NCI-H526 treated with DMSO at 0.1 percent for 48 hours (cell line): ENCODE measurements around the gene LCA5L.
A peak's percentile ranks its signal among the peaks of the same experiment; 100 is the strongest.

Experiments
- DNase-seq: peaks from one replicate; lab custom pipeline; 2025; lab: John Stamatoyannopoulos, UW

LCA5L gene

DNA sequence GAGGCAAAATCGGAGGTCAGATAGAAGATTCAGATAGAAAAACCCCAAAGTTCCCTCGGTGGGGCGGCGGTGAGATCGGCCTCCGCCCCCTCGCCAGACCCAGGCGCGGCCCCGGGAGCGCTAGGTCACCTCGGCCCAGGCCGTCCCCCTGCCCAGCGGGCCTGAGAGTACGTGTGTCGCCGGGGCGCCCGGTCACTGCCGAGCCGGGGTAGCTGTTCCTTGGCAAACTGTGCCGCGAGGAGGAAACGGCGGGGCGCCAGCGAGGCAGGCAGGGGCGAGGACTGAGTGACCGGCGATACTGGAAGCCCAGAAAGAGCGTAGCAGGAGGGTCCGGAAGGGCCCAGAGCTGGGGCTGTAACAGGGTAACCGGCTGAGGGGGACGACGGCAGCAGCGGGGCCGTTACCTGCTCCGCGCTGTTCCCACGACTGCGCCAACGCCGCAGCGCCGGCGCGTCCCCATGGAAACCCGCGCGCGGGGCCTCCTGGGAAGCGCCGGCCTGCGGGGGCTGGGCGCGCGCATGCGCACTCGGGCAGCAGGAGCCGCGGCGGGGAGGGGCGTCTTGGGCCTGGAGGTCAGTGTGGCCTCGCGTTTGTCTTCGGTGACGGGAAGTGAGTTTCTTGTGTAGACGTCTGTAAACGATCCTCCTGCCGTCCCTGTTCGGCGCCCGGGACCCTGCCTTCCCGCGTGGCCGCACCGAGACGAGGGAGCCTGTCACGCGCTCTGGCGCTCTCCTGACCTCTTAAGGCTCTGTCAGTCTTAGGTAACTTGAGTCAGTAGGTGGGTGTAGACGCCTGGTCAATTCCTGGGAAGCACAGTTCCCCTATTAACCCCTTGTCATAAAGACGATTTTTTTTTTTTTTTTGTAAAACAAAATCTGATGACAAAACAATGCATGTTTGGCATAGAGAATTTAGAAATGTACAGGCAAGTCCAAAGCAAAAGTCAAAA is at the start of gene LCA5L:
LCA5L (minus strand) TSS at position 458 of the 949 bp plus-strand sequence. CDS start 17,285 bp downstream, outside the sequence.
- peak; percentile 82 for DNase-seq

- DNase-seq: peak; percentile 13
These were observed 43.9 kb upstream of the LCA5L start for GRCh38 chr21:39489380-39489924.

GRCh38 chr21:39484711-39485276 is 39.2 kb upstream of the LCA5L start:
- DNase-seq: no peak

DNA sequence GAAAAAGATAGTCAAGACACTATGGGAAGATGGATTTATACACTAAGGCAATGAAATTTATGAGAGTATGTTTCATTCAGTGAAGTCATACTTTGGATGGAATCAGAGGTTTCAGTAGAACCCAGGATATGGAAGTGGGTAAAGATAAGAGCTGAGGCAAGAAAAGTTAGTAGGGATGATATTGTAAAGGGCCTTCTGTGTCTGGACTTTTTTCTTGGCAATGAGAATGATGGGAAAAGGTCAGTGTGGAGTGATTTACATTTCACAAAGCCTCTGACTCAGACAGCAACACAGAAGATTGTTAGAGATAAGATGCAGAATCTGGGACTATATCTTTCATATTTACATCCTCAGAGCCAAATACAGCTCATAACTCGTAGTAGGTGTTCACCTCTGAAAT is 38.3 kb upstream of the LCA5L start:
- DNase-seq: no peak

DNA sequence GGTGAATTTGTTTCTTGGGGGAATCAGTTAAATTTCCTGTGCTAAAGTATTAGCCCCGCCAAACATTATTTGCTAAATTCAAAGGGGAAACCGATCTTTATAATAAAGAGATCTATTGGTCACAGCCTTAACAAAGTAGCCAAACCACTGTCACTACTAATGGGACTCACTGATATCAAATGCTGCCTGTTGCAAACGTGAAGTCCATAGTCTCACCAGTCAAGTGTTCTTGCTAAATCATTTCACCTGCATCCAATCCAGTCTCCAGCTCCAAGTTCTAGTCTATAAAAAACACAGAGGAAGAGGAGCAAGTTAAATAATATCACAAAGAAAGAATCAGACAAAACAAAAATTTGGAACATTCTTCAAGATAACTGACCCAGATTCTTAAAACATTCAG is 36.3 kb upstream of the LCA5L start:
- no peak for DNase-seq

GRCh38 chr21:39480271-39480670 is 34.7 kb upstream of the LCA5L start:
- no peak for DNase-seq

DNA sequence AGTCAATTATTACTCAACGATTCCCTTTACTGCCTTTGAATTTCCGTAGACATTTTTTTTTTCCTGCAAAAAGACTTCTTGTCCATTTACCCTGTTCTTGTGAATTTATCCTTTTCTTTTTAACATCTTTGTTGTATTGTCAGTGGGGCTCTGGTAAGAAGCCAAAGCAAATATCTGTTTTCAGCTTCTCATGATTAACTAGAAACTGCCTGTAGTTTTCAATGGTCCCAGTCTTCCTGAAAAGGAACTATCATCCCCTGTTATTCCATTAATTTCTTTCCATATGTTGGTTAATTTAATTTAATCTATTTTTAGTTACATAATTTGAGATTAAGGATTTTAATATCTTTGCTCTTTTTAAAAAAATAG is 34.2 kb upstream of the LCA5L start:
- no peak for DNase-seq

- no peak for DNase-seq
These were observed 33.7 kb upstream of the LCA5L start for GRCh38 chr21:39479164-39479813.

- no peak for DNase-seq
These were observed 29.0 kb upstream of the LCA5L start for GRCh38 chr21:39474611-39475010.

DNA sequence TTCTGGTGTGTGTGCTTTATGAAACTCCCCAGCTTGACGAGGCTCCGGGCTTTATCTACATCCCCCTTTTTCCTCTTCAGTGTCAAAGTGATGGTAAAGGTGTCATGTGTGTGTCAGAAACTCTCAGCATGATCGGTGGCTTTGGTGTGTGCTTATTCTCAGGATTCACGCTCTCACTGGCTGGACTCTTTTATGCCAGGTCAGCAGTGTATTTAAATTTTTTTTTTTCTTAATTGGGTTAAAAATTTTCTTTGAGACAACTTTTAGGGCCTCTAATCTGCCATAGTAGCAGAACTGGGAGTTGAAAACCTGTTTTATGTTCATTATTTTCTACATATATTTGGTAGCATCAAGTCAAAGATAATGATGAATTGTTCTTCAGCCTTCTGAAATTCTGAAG is 27.2 kb upstream of the LCA5L start:
- no peak for DNase-seq

DNA sequence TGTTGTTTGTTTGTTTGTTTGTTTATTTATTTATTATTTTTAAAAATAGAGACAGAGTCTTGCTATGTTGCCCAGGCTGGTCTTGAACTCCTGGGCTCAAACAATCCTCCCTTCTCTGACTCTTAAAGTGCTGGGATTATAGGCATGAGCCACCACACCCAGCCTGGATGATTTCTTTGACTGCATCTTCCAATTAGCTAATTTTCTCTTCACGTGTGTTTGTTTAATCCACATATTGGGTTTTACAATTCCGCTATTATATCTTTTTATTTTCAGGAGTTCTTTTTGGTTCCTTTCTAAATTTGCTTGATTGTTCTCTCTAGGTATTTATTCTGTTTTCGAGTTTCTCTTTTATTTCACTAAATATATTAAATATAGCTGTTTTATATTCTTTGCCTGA is 26.0 kb upstream of the LCA5L start:
- no peak for DNase-seq

- no peak for DNase-seq
These were observed 23.0 kb upstream of the LCA5L start for GRCh38 chr21:39468559-39468958.

GRCh38 chr21:39467746-39468145 is 22.2 kb upstream of the LCA5L start:
- no peak for DNase-seq

GRCh38 chr21:39466584-39466983 is 21.0 kb upstream of the LCA5L start:
- DNase-seq: no peak

- DNase-seq: no peak
These were observed 17.7 kb upstream of the LCA5L start for GRCh38 chr21:39463308-39463707.

DNA sequence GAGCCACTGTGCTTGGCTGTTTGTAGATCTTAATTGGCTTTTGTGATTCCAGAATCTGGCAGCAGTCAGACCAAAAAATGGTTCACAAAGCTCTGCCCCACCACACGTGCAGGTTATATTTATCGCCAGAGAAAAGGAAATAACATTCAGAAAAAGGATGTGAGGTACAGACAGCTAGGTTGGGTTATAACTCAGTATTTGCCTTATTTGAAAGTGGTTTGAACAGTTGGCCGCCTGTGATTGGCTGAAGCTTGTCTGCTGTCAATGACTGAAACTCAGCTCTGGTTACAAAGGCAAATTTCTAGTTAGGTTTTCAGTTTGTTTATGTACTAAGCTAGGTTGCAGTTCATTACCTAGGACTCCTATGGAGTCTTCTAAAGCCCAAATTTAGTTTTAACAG is 15.8 kb upstream of the LCA5L start:
- DNase-seq: no peak

GRCh38 chr21:39456665-39457064 is 11.1 kb upstream of the LCA5L start:
- DNase-seq: no peak

DNA sequence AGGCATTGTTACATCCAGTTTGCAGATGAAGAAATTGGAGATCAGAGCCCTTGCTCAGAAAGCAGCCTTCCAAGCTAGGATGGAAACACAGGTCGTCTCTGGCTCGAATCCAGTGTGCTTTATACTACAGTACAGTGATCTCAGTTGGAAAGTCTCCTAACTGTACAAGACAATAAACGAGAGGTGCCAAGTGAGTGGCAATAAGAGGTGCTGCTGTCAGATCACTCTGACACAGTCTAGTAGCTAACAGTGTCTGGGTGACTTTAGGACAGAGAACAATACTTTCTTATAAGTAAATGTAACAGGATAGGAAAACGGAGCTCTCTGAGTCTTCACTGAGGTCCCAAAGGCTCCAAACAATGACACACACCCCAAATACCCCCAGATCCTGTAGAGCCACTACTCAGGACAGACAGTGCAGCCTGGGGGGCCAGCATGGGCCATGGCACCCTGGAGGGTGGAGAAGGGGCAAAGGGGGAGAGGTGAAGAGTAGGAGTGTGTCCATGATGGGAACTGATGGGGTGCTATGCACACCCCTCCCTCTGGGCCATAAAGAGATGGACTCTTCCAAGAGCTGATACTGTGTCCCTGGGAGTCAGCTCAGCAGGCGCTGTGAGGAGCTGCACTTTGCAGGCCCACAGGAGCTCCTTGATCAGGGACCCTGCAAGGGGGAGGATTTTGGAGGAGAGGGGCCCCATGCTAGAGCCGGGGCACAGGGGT is 9.5 kb upstream of the LCA5L start:
- DNase-seq: no peak

GRCh38 chr21:39453571-39454179 is 8.1 kb upstream of the LCA5L start:
- DNase-seq: no peak

DNA sequence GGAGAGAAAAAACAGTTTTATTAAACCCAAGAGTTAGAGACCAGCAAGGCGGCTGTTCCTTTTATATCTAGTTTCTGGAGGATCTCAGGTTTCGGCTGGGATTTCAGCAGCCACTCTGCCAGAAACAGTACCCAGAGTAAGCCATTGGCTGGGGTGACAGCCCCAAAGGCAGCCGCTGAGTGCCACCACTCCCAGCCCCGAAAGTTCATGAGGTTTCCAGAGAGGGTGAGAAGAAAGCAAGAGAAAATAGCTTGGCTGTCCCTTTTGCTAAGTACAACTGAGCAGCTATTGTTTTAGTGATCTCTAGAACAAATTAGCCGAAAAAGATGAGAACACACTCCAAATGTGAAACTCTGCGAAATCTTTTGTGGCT is 7.4 kb upstream of the LCA5L start:
- DNase-seq: no peak

DNA sequence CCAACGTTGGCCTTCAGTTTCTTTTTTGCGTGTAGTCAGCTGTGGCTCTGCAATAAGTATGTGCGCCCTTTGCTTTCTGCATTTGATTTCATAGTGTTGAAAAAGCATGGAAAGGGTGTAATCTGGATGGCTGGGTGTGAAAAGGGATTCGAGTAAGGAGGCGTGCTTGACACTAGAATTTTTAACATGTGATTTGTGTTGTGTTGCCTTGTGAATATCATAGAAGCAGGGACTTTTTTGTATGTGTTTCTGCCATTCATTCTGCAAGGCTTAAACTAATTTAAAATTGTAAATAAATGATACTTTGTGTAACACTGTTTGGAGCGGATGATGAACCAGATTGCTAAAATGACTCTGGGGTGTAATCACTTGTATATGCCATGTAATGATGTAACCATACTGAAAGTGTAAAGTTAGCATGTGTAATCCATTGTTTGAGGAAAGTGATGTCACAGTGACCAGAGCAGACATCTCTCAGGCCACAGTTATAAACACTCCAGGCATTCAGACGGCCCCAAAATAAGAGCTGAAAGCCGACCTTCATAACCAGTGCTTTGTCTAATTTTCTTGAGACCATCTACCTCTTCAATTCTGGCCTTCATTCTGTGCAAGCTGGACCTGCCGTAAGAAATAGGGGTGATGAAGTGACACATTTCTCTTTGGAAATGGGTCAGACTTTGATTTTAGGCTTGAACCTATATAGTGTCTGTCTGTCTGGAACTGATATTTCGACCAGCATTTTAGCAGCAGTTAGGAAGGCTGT is 6.8 kb upstream of the LCA5L start:
- no peak for DNase-seq
